ENCODE data around the gene YIPF1.

YIPF1 gene

DNA sequence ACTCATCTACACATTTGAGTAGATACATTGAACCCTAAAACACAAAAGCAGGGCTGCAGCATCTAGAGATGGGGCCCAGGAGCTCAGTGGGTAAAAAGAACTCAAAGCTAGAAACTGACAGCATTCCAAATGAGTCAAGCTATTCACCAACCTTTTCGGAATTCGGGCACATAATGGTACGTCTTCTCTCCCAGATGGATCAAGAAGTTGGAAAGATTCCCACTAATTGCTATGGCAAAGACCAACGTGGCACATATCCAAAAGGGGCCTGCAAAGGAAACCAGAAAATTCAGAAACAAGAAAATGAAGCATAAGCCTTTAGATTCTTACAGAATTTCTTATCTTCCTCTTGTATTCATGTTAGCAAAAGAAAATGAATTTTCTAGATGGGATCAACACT, 18.4 kb downstream of the YIPF1 start:
- Histone ChIP-seq H3K27ac (ENCODE audit: low read depth, low read length) (no peak overlapping the region), H3K9ac (ENCODE audit: low read length) (no peak overlapping the region), H3K9me3 (ENCODE audit: low read length) (no peaks in the 10 kb centered on the region), H3K27me3 (ENCODE audit: control insufficient read depth in 1 of 2, insufficient read depth in 2 of 2, low read length in 2 of 2) (no peaks in the 10 kb centered on the region), H3K4me1 (ENCODE audit: insufficient read depth, low read length) (no peaks in the 10 kb centered on the region), H3K36me3 (ENCODE audit: insufficient read depth, low read length) (peaks cover 38% of the 10 kb centered on the region), H3K4me3 (ENCODE audit: low read depth in 1 of 2, low read length in 2 of 2) (no peak overlapping the region)

DNA sequence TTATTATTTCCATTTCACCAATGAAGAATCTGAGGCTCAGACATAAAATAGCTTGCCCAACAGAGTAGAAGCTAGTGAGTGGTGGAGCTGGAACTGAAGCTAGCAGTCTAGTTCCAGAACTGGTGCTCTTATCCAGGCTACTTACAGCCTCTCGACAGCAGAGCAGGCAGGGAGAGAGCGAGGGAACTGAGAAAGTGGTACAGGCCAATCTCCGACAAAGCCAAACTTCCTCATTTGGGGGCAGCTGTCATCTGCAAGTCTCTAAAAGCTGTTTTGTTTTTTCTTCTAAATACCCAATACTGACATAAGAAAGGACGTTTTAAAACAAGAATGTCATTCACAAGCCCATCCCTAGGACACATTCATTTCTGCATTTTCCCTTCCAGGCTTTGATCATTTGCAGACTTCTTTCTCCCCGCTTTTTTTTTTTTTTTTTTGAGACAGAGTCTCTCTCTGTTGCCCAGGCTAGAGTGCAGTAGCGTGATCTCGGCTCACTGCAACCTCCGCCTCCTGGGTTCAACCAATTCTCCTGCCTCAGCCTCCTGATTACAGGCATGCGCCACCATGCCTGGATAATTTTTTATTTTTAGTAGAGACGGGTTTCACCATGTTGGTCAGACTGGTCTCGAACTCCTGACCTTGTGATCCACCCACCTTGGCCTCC, 20.0 kb downstream of the YIPF1 start:
- no peaks in the 10 kb centered on the region for H3K9me3 ChIP-seq (ENCODE audit: low read length)
- no peaks in the 10 kb centered on the region for H3K27me3 ChIP-seq (ENCODE audit: control insufficient read depth in 1 of 2, insufficient read depth in 2 of 2, low read length in 2 of 2)
- no peaks in the 10 kb centered on the region for H3K4me1 ChIP-seq (ENCODE audit: insufficient read depth, low read length)
- H3K36me3 ChIP-seq (ENCODE audit: insufficient read depth, low read length): peaks cover 32% of the 10 kb centered on the region
- H3K9ac ChIP-seq (ENCODE audit: low read length): no peak overlapping the region
- H3K27ac ChIP-seq (ENCODE audit: low read depth, low read length): no peak overlapping the region
- no peak overlapping the region for H3K4me3 ChIP-seq (ENCODE audit: low read depth in 1 of 2, low read length in 2 of 2)

- no peaks in the 10 kb centered on the region for H3K4me1 ChIP-seq (ENCODE audit: insufficient read depth, low read length)
- H3K4me3 ChIP-seq (ENCODE audit: low read depth in 1 of 2, low read length in 2 of 2): no peak overlapping the region
- H3K36me3 ChIP-seq (ENCODE audit: insufficient read depth, low read length): peaks cover 32% of the 10 kb centered on the region
- no peak overlapping the region for H3K9ac ChIP-seq (ENCODE audit: low read length)
- no peaks in the 10 kb centered on the region for H3K27me3 ChIP-seq (ENCODE audit: control insufficient read depth in 1 of 2, insufficient read depth in 2 of 2, low read length in 2 of 2)
- H3K9me3 ChIP-seq (ENCODE audit: low read length): no peaks in the 10 kb centered on the region
- no peak overlapping the region for H3K27ac ChIP-seq (ENCODE audit: low read depth, low read length)
Measured at GRCh38 chr1:53868565-53868964, 21.0 kb downstream of the YIPF1 start.

DNA sequence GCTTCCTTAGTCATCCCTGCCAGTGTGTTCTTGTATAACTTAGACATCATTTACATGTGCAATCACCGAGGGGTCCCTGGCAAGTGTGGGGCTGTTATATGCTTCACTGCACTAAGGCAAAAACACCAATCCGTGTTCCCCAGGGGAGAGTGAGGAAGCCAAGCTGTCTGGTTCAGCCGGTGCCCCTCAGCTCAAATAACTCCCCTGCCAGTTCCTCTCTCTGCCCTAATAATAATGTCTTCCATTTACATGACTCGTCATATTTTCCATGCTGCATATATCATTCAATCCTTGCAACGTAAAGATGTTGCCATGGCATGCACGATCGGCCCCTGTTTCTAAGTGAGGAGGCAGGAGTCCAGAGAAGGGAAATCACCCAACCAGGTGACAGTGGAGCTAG, 27.1 kb downstream of the YIPF1 start:
- H3K36me3 ChIP-seq (ENCODE audit: insufficient read depth, low read length): peaks cover 38% of the 10 kb centered on the region
- H3K9me3 ChIP-seq (ENCODE audit: low read length): no peaks in the 10 kb centered on the region
- no peak overlapping the region for H3K4me3 ChIP-seq (ENCODE audit: low read depth in 1 of 2, low read length in 2 of 2)
- no peak overlapping the region for H3K27ac ChIP-seq (ENCODE audit: low read depth, low read length)
- H3K27me3 ChIP-seq (ENCODE audit: control insufficient read depth in 1 of 2, insufficient read depth in 2 of 2, low read length in 2 of 2): no peaks in the 10 kb centered on the region
- no peaks in the 10 kb centered on the region for H3K4me1 ChIP-seq (ENCODE audit: insufficient read depth, low read length)
- H3K9ac ChIP-seq (ENCODE audit: low read length): no peak overlapping the region

- Histone ChIP-seq H3K4me3 (ENCODE audit: low read depth in 1 of 2, low read length in 2 of 2) (no peak overlapping the region), H3K9ac (ENCODE audit: low read length) (no peak overlapping the region), H3K9me3 (ENCODE audit: low read length) (no peaks in the 10 kb centered on the region), H3K27me3 (ENCODE audit: control insufficient read depth in 1 of 2, insufficient read depth in 2 of 2, low read length in 2 of 2) (no peaks in the 10 kb centered on the region), H3K4me1 (ENCODE audit: insufficient read depth, low read length) (no peaks in the 10 kb centered on the region), H3K36me3 (ENCODE audit: insufficient read depth, low read length) (peaks cover 44% of the 10 kb centered on the region), H3K27ac (ENCODE audit: low read depth, low read length) (no peak overlapping the region)
Measured at GRCh38 chr1:53860967-53861411, 28.6 kb downstream of the YIPF1 start.

- H3K36me3 ChIP-seq (ENCODE audit: insufficient read depth, low read length): peaks cover 32% of the 10 kb centered on the region
Measured at GRCh38 chr1:53851571-53852285, 37.9 kb downstream of the YIPF1 start.

DNA sequence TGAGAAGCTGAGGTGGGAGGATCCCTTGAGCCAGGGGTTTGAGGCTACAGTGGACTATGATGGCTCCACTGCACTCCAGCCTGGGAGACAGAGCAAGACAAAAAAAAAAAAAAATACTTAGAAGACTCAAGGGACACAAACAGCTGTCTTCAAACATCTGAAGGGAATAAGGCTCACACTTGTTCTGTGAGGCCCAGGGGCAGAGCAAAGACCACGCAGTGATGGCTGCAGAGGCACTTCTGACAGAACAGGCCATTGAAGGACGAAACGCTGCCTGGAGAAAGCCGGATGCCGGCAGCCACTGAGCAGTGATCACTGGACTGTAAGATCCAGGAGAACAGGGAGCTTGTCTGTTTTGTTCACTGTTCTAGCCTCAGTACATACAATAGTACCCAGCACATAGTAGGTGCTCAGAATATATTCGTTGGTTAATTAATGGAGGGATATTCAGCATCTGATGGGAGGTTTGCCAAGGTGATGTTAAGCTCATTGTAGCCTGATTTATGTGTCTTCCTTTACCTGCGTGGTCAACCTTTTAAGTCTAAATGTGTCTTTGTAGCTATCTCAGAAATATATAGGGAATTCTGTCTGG, 39.4 kb downstream of the YIPF1 start:
- H3K27ac ChIP-seq (ENCODE audit: low read depth, low read length): no peak overlapping the region
- H3K4me3 ChIP-seq (ENCODE audit: low read depth in 1 of 2, low read length in 2 of 2): no peak overlapping the region
- H3K9me3 ChIP-seq (ENCODE audit: low read length): no peaks in the 10 kb centered on the region
- H3K27me3 ChIP-seq (ENCODE audit: control insufficient read depth in 1 of 2, insufficient read depth in 2 of 2, low read length in 2 of 2): no peaks in the 10 kb centered on the region
- H3K9ac ChIP-seq (ENCODE audit: low read length): no peak overlapping the region
- no peaks in the 10 kb centered on the region for H3K4me1 ChIP-seq (ENCODE audit: insufficient read depth, low read length)
- H3K36me3 ChIP-seq (ENCODE audit: insufficient read depth, low read length): peaks cover 17% of the 10 kb centered on the region

More at GRCh38 chr1:53851571-53852285, 37.9 kb downstream of the YIPF1 start:
- Histone ChIP-seq H3K4me1 (ENCODE audit: insufficient read depth, low read length) (no peaks in the 10 kb centered on the region), H3K27ac (ENCODE audit: low read depth, low read length) (no peak overlapping the region), H3K9me3 (ENCODE audit: low read length) (no peaks in the 10 kb centered on the region), H3K9ac (ENCODE audit: low read length) (no peak overlapping the region), H3K27me3 (ENCODE audit: control insufficient read depth in 1 of 2, insufficient read depth in 2 of 2, low read length in 2 of 2) (no peaks in the 10 kb centered on the region), H3K4me3 (ENCODE audit: low read depth in 1 of 2, low read length in 2 of 2) (no peak overlapping the region)

DNA sequence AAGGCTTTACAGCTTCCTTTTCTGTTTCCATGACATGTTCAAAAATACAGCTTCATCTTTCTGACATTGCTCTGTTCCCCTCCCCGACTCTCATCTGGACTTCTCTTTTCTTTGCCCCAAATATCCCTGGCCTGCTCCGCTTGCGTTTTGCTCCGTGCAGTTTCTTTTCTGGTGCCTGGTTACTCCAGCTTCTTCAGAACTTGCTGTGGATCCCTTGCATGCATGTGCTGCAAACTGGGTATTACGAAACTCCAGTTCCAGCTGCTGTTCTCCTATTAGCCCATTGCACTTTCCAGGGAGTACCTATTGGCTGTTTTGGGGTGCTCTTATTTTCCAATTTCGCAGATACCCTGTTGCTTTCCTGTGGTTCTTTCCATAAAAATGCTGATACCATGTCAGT, 41.6 kb downstream of the YIPF1 start:
- no peaks in the 10 kb centered on the region for H3K27me3 ChIP-seq (ENCODE audit: control insufficient read depth in 1 of 2, insufficient read depth in 2 of 2, low read length in 2 of 2)
- peaks cover 9% of the 10 kb centered on the region for H3K36me3 ChIP-seq (ENCODE audit: insufficient read depth, low read length)
- H3K4me3 ChIP-seq (ENCODE audit: low read depth in 1 of 2, low read length in 2 of 2): no peak overlapping the region
- H3K9ac ChIP-seq (ENCODE audit: low read length): no peak overlapping the region
- H3K9me3 ChIP-seq (ENCODE audit: low read length): no peaks in the 10 kb centered on the region
- no peaks in the 10 kb centered on the region for H3K4me1 ChIP-seq (ENCODE audit: insufficient read depth, low read length)
- no peak overlapping the region for H3K27ac ChIP-seq (ENCODE audit: low read depth, low read length)

DNA sequence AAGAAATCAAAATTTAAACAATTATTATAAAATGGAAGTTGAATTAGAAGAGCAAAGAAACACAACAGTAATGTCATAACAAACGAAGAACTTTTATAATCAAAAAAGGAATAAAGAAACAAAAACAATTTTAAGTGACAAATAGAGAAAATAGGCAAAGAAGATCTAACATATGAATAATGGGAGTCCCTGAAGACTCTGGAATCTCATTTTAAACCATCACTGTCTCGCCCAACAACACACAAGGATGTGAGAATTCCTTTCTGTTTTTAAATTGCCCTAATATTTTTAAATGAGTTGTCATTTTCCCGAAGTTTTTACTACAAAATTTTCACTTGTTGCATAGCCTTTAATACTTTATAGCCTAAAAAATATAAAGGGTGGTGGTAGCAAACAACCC, 47.2 kb downstream of the YIPF1 start:
- no peak overlapping the region for H3K27ac ChIP-seq (ENCODE audit: low read depth, low read length)
- no peaks in the 10 kb centered on the region for H3K27me3 ChIP-seq (ENCODE audit: control insufficient read depth in 1 of 2, insufficient read depth in 2 of 2, low read length in 2 of 2)
- peaks cover 3% of the 10 kb centered on the region for H3K4me1 ChIP-seq (ENCODE audit: insufficient read depth, low read length)
- no peaks in the 10 kb centered on the region for H3K36me3 ChIP-seq (ENCODE audit: insufficient read depth, low read length)
- H3K4me3 ChIP-seq (ENCODE audit: low read depth in 1 of 2, low read length in 2 of 2): no peak overlapping the region
- no peak overlapping the region for H3K9ac ChIP-seq (ENCODE audit: low read length)
- H3K9me3 ChIP-seq (ENCODE audit: low read length): no peaks in the 10 kb centered on the region

- Histone ChIP-seq H3K36me3 (ENCODE audit: insufficient read depth, low read length) (no peaks in the 10 kb centered on the region), H3K27me3 (ENCODE audit: control insufficient read depth in 1 of 2, insufficient read depth in 2 of 2, low read length in 2 of 2) (no peaks in the 10 kb centered on the region), H3K4me3 (ENCODE audit: low read depth in 1 of 2, low read length in 2 of 2) (peak overlapping the region; percentile 90 to 92), H3K9me3 (ENCODE audit: low read length) (no peaks in the 10 kb centered on the region), H3K9ac (ENCODE audit: low read length) (no peak overlapping the region), H3K27ac (ENCODE audit: low read depth, low read length) (peak overlapping the region; percentile 97), H3K4me1 (ENCODE audit: insufficient read depth, low read length) (peaks cover 5% of the 10 kb centered on the region)
Measured at GRCh38 chr1:53838654-53838974, 51.0 kb downstream of the YIPF1 start.

DNA sequence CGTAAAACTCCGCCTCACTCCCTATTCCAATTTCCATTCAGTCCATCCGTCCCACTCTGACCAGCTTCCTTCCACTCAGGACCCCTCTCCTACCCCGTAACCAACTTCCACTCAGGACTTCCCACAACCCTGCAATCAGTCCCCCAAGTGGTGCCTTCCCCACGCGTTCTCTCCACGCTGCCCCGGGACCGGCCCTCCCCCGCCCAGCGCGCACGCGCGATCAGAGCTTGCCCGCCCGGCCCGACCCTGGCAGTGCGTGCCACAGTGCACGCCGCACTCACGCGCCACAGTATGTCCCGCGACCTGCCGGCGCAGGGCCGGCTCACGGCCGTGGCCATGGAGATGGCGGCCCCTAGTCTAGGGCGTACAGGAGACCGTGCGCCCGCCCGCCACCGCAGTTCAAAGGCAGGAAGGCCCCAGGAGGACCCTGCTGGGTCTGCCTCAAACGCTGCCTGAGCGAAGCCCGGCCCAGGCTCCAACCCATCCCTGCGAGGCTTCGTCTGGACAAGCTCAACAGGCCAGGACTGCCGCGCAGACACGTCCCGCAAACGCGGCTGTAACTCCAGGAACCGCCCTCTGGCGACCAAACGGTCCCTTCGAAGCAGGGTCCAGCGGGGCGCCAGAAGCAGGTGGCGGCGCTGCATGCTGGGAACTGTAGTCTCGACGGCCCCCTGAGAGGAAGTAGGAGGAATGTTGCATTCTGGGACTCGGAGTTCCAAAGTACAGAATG, 51.5 kb downstream of the YIPF1 start, which contains the start of gene NDC1:
NDC1 (minus strand) TSS at position 373 of the 730 bp plus-strand sequence; CDS start at position 338, 35 bp downstream.
- H3K9ac ChIP-seq (ENCODE audit: low read length): peak within 1 kb of the TSS; percentile 33

More for the DNA sequence above, 51.5 kb downstream of the YIPF1 start, which contains the start of gene NDC1:
- Histone ChIP-seq H3K4me3 (ENCODE audit: low read depth in 1 of 2, low read length in 2 of 2) (peak within 1 kb of the TSS; percentile 90 to 92), H3K4me1 (ENCODE audit: insufficient read depth, low read length) (peaks cover 5% of the 10 kb centered on the region), H3K9me3 (ENCODE audit: low read length) (no peaks in the 10 kb centered on the region), H3K27me3 (ENCODE audit: control insufficient read depth in 1 of 2, insufficient read depth in 2 of 2, low read length in 2 of 2) (no peaks in the 10 kb centered on the region), H3K27ac (ENCODE audit: low read depth, low read length) (peak within 1 kb of the TSS; percentile 97), H3K36me3 (ENCODE audit: insufficient read depth, low read length) (no peaks in the 10 kb centered on the region)
